Lower leg skin (tissue), 4 donors: ENCODE data around the gene GATA2. TPM values are rescaled to one million over a fixed set of nuclear protein-coding genes. Genes with fewer than 3 reads are reported as not detected.

Experiments
- DNase-seq, 2 donors: peaks; one replicate each; pipeline ENCODE4 v3.0.0-alpha.2; 2019; ENCODE audit warnings: low spot score in 2 of 2
- H3K4me3 ChIP-seq: fragments of 200-600 bp; sonication (generic); 2 replicates; pipeline ENCODE4 v1.5.1; 2017; ENCODE audit warnings: mild to moderate bottlenecking, low read depth; ENCODE audit not compliant: poor library complexity, severe bottlenecking
- POLR2A ChIP-seq, 2 donors: fragments of 450-650 bp; IDR thresholded peaks; one replicate each; pipeline ENCODE4 v1.6.1; 2016 to 2017; ENCODE audit warnings: antibody characterized with exemption in 2 of 2, mild to moderate bottlenecking in 1 of 2, moderate library complexity in 1 of 2
- WGBS, 2 donors: methylation state at CpG; one replicate each; pipeline ENCODE4 v1.1.5; 2018; 5-methylcytosine and 5-hydroxymethylcytosine counted together
- intact Hi-C: fragments of 100-400 bp; cut with DNase I; formaldehyde crosslinking; loops from one replicate; pipeline ENCODE4 v1.15.0; 2023; ENCODE audit warnings: low total_unique reads
- total RNA-seq, 4 donors: library from RNA; depleted of rRNA; stranded (reverse); fragments of >200 nt; gene quantifications; one replicate each; pipeline ENCODE4 v1.1.0, GENCODE V29; 2016
- TF ChIP-seq, protein P1 (sequence below), 3 donors: fragments of 450-650 bp; IDR thresholded peaks; one replicate each; pipeline ENCODE4 v1.5.1; 2016; ENCODE audit warnings: antibody characterized with exemption in 3 of 3, mild to moderate bottlenecking in 3 of 3, moderate library complexity in 2 of 3

The GATA2 gene
- total RNA-seq, 4 donors from 2014 or later, result 2.3 to 9.3 (median 6.6) TPM

DNA sequence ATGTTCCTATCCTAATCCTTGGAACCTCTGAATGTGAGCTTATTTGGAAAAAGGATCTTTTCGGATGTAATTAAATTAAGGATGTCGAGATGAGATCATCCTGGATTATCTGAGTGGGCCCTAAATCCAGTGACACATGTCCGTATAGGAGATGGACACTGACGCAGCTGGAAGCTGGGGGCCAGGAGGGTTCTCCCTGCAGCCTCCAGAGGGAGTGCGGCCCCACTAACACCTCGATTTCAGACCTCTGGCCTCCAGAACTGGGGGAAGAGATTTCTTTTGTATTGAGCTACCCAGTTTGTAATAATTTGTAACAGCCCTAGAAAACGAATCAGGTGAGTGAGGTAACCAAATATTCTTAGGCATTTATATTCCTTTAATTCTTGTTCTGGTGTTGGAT lies 28.8 kb downstream of the GATA2 start:
- WGBS, 2 donors, result 67 to 71% methylated on average over 7 of the region's 7 CpGs
- TF ChIP-seq, protein P1, sequence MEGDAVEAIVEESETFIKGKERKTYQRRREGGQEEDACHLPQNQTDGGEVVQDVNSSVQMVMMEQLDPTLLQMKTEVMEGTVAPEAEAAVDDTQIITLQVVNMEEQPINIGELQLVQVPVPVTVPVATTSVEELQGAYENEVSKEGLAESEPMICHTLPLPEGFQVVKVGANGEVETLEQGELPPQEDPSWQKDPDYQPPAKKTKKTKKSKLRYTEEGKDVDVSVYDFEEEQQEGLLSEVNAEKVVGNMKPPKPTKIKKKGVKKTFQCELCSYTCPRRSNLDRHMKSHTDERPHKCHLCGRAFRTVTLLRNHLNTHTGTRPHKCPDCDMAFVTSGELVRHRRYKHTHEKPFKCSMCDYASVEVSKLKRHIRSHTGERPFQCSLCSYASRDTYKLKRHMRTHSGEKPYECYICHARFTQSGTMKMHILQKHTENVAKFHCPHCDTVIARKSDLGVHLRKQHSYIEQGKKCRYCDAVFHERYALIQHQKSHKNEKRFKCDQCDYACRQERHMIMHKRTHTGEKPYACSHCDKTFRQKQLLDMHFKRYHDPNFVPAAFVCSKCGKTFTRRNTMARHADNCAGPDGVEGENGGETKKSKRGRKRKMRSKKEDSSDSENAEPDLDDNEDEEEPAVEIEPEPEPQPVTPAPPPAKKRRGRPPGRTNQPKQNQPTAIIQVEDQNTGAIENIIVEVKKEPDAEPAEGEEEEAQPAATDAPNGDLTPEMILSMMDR (IDR thresholded peaks at IDR 0.05), result no peak
- no peak for TF ChIP-seq POLR2A (IDR thresholded peaks at IDR 0.05)
- DNase-seq, result no peak
- intact Hi-C loops, result no loop called here
- H3K4me3 ChIP-seq, result no peak overlapping the region

DNA sequence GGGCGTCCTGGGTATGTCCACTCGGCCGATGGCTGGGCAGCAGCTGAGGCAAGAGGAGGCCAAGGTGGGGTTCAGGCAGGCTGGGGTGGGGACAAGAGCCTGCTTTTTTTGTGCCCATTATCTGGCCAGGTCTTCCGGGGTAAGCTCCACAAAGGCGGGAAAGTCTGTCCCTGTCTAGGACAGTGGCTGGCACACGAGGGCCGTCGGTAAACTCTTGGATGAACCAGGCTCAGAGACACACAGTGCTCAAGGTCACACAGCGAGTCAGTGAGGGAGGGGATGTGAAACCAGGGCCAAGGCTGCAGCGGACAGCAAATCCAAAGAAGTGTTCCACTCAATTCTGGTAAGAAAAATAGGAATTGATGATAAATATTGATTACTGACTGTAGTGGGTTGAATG lies 29.2 kb downstream of the GATA2 start:
- H3K4me3 ChIP-seq, result no peak overlapping the region
- 91 to 96% methylated on average over 10 of the region's 10 CpGs for WGBS, 2 donors
- no peak for DNase-seq
- intact Hi-C loops, result no loop called here
- no peak for TF ChIP-seq POLR2A (IDR thresholded peaks at IDR 0.05)
- TF ChIP-seq, protein P1 (IDR thresholded peaks at IDR 0.05), result no peak

- 72 to 75% methylated on average over 9 to 10 of the region's 11 CpGs for WGBS, 2 donors
- TF ChIP-seq, protein P1 (IDR thresholded peaks at IDR 0.05), result no peak
- TF ChIP-seq POLR2A (IDR thresholded peaks at IDR 0.05), result no peak
- DNase-seq, result no peak
- intact Hi-C loops, result no loop called here
- H3K4me3 ChIP-seq, result no peak overlapping the region
These were observed 29.6 kb downstream of the GATA2 start for GRCh38 chr3:128463354-128463753.

- no peak for TF ChIP-seq POLR2A (IDR thresholded peaks at IDR 0.05)
- TF ChIP-seq, protein P1 (IDR thresholded peaks at IDR 0.05), result no peak
- DNase-seq, result no peak
- H3K4me3 ChIP-seq, result no peak overlapping the region
- intact Hi-C loops, result no loop called here
- WGBS, 2 donors, result 90 to 95% methylated on average over 20 of the region's 20 CpGs
These were observed 30.1 kb downstream of the GATA2 start for GRCh38 chr3:128462931-128463330.

GRCh38 chr3:128462341-128462910 lies 30.6 kb downstream of the GATA2 start:
- WGBS, 2 donors, result 89 to 95% methylated on average over 23 of the region's 23 CpGs
- intact Hi-C loops, result no loop called here
- H3K4me3 ChIP-seq, result no peak overlapping the region
- TF ChIP-seq POLR2A (IDR thresholded peaks at IDR 0.05), result no peak
- TF ChIP-seq, protein P1 (IDR thresholded peaks at IDR 0.05), result no peak
- no peak for DNase-seq

GRCh38 chr3:128461731-128462130 lies 31.3 kb downstream of the GATA2 start:
- no peak for DNase-seq
- no peak for TF ChIP-seq POLR2A (IDR thresholded peaks at IDR 0.05)
- TF ChIP-seq, protein P1 (IDR thresholded peaks at IDR 0.05), result no peak
- intact Hi-C loops, result no loop called here
- 69 to 78% methylated on average over 12 of the region's 12 CpGs for WGBS, 2 donors
- no peak overlapping the region for H3K4me3 ChIP-seq
